Transverse colon (tissue), 4 donors: ENCODE data around the gene NBEA. TPM values are rescaled to one million over a fixed set of nuclear protein-coding genes. Genes with fewer than 3 reads are reported as not detected.
"Not testable (repeated sequence)": the region's sequence is repeated elsewhere in the genome, so short reads cannot be mapped to it uniquely, and the experiment has no call there.

Experiments used
- DNase-seq: peaks from one replicate; pipeline ENCODE4 v3.0.0-alpha.2; 2019
- H3K27ac ChIP-seq, 4 donors: fragments of 200-600 bp; sonication (generic); 2 replicates each; pipeline ENCODE4 v1.5.1; 2016 to 2018; ENCODE audit warnings: inconsistent platforms in 4 of 4
- H3K27me3 ChIP-seq: fragments of 200-600 bp; sonication (generic); 2 replicates; pipeline ENCODE4 v1.5.1; 2017; ENCODE audit warnings: inconsistent platforms
- H3K36me3 ChIP-seq, 4 donors: fragments of 200-600 bp; sonication (generic); 2 replicates each; pipeline ENCODE4 v1.5.1; 2017 to 2019; ENCODE audit warnings: inconsistent platforms in 4 of 4
- H3K4me1 ChIP-seq, 4 donors: fragments of 200-600 bp; sonication (generic); 2 replicates each; pipeline ENCODE4 v1.5.1; 2017 to 2020; ENCODE audit warnings: inconsistent platforms in 4 of 4
- H3K4me3 ChIP-seq, 4 donors: fragments of 200-600 bp; sonication (generic); 1 replicate in 1 of 4; 2 replicates in 3 of 4; pipeline versions ENCODE4 v1.5.1 to v1.6.1; 2017 to 2019; ENCODE audit warnings: inconsistent platforms in 4 of 4
- H3K9me3 ChIP-seq, 2 donors: fragments of 200-600 bp; sonication (generic); 2 replicates each; pipeline ENCODE4 v1.5.1; 2017 to 2019; ENCODE audit warnings: inconsistent platforms in 2 of 2
- EP300 ChIP-seq: sonication (generic); formaldehyde crosslinking; IDR thresholded peaks from one replicate; pipeline ENCODE4 v1.6.1; 2017; ENCODE audit warnings: antibody characterized with exemption, low read depth
- POLR2A ChIP-seq: fragments of 450-650 bp; IDR thresholded peaks from one replicate; pipeline ENCODE4 v1.6.1; 2016; ENCODE audit warnings: antibody characterized with exemption, mild to moderate bottlenecking, moderate library complexity
- POLR2AphosphoS5 ChIP-seq, 3 donors: sonication (generic); formaldehyde crosslinking; IDR thresholded peaks; one replicate each; pipeline ENCODE4 v1.6.1; 2016; ENCODE audit warnings: antibody characterized with exemption in 3 of 3
- WGBS, 2 donors: methylation state at CpG; one replicate each; pipeline ENCODE4 v1.1.5; 2018; ENCODE audit warnings: low coverage in 1 of 2; 5-methylcytosine and 5-hydroxymethylcytosine counted together
- in situ Hi-C, 4 donors: fragments of 200-750 bp; cut with MboI; loops; one replicate each; pipeline versions ENCODE4 v1.15.0 to v1.15.1; 2017; ENCODE audit warnings: low sequenced_read_pairs in 3 of 4, low pct_ligation_motif_present in 1 of 4, low pct_unique_long_range_greater_than_20kb in 1 of 4
- intact Hi-C: fragments of 100-400 bp; cut with DNase I; formaldehyde crosslinking; loops from one replicate; pipeline ENCODE4 v1.15.1; 2023; ENCODE audit warnings: low total_unique reads
- total RNA-seq, 4 donors: library from RNA; depleted of rRNA; stranded (reverse); fragments of >200 nt; gene quantifications; one replicate each; pipeline ENCODE4 v1.1.0, GENCODE V29; 2016
- TF ChIP-seq, protein P1 (sequence below), 5 experiments: fragments of 200-600 bp in 3 of 5; fragments of 450-650 bp in 2 of 5; sonication (generic) in 3 of 5; IDR thresholded peaks; 1 replicate in 2 of 5; 2 replicates in 3 of 5; pipeline ENCODE4 v1.5.1; 2016 to 2017; ENCODE audit warnings: antibody characterized with exemption in 5 of 5, inconsistent platforms in 3 of 5, mild to moderate bottlenecking in 2 of 5, moderate library complexity in 1 of 5

Gene NBEA
- total RNA-seq, 4 donors from 2014 or later: 8.2 to 21.1 (median 12.5) TPM

DNA sequence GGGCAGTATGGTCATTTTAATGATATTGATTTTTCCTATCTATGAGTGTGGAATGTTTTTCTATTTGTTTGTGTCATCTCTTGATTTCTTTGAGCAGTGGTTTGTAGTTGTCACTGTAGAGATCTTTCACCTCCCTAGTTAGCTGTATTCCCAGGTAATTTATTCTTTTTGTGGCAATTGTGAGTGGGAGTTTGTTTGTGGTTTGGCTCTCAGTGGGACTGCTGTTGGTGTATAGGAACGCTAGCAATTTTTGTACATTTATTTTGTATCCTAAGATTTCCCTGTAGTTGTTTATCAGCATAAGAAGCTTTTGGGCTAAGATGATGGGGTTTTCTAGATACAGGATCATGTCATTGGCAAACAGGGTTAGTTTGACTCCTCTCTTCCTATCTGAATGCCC is 28.9 kb downstream of the NBEA start:
- intact Hi-C loops: no loop called here
- no peak for DNase-seq

DNA sequence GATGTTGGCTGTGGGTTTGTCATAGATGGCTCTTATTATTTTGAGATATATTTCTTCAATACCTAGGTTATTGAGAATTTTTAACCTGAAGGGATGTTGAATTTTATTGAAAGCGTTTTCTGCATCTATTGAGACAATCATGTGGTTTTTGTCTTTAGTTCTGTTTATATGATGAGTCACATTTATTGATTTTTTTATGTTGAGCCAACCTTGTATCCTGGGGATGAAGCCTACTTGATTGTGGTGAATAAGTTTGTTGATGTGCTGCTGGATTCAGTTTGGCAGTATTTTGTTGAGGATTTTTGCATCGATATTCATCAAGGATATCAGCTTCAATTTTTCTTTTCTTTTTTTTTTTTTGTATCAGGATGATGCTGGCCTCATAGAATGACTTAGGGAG is 29.4 kb downstream of the NBEA start:
- peaks cover 8 to 11% of the 10 kb centered on the region in 2 donors for H3K9me3 ChIP-seq
- no peak for TF ChIP-seq POLR2AphosphoS5 (IDR thresholded peaks at IDR 0.05)
- TF ChIP-seq POLR2A: no peak
- TF ChIP-seq, protein P1, sequence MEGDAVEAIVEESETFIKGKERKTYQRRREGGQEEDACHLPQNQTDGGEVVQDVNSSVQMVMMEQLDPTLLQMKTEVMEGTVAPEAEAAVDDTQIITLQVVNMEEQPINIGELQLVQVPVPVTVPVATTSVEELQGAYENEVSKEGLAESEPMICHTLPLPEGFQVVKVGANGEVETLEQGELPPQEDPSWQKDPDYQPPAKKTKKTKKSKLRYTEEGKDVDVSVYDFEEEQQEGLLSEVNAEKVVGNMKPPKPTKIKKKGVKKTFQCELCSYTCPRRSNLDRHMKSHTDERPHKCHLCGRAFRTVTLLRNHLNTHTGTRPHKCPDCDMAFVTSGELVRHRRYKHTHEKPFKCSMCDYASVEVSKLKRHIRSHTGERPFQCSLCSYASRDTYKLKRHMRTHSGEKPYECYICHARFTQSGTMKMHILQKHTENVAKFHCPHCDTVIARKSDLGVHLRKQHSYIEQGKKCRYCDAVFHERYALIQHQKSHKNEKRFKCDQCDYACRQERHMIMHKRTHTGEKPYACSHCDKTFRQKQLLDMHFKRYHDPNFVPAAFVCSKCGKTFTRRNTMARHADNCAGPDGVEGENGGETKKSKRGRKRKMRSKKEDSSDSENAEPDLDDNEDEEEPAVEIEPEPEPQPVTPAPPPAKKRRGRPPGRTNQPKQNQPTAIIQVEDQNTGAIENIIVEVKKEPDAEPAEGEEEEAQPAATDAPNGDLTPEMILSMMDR (IDR thresholded peaks at IDR 0.05): no peak
- TF ChIP-seq EP300: no peak
- DNase-seq: no peak
- in situ Hi-C loops: no loop called here
- WGBS, 2 donors: 79 to 81% methylated on average over 2 of the region's 2 CpGs
- intact Hi-C loops: no loop called here
- H3K4me3 ChIP-seq: no peak overlapping the region
- H3K27me3 ChIP-seq: no peaks in the 10 kb centered on the region
- H3K36me3 ChIP-seq: no peaks in the 10 kb centered on the region
- peaks cover 0 to 10% (median 5%) of the 10 kb centered on the region in 4 donors for H3K4me1 ChIP-seq
- H3K27ac ChIP-seq: no peak overlapping the region

More for the DNA sequence above, 28.9 kb downstream of the NBEA start:
- Histone ChIP-seq H3K9me3 (peaks cover 8 to 11% of the 10 kb centered on the region in 2 donors), H3K4me3 (no peak overlapping the region), H3K4me1 (peaks cover 0 to 10% (median 5%) of the 10 kb centered on the region in 4 donors), H3K36me3 (no peaks in the 10 kb centered on the region), H3K27ac (no peak overlapping the region), H3K27me3 (no peaks in the 10 kb centered on the region)
- TF ChIP-seq POLR2AphosphoS5 (IDR thresholded peaks at IDR 0.05) (no peak), EP300 (no peak), POLR2A (no peak)
- TF ChIP-seq, protein P1 (IDR thresholded peaks at IDR 0.05): no peak
- 0 to 42% methylated on average over 1 of the region's 1 CpG for WGBS, 2 donors
- in situ Hi-C loops: no loop called here

DNA sequence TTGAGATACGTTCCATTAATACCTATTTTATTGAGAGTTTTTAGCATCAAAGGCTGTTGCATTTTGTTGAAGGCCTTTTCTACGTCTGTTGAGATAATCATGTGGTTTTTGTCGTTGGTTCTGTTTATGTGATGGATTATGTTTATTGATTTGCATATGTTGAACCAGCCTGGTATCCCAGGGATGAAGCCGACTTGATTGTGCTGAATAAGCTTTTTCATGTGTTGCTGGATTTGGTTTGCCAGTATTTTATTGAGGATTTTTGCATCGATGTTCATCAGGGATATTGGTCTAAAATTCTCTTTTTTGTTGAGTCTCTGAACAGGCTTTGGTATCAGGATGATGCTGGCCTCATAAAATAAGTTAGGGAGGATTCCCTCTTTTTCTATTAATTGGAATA is 43.1 kb downstream of the NBEA start:
- H3K36me3 ChIP-seq, H3K27me3 ChIP-seq, H3K4me3 ChIP-seq, DNase-seq, in situ Hi-C loops, H3K4me1 ChIP-seq, H3K27ac ChIP-seq, intact Hi-C loops: not testable (repeated sequence)
- peaks cover 0 to 15% of the 10 kb centered on the region in 2 donors for H3K9me3 ChIP-seq
- 62 to 83% methylated on average over 5 of the region's 5 CpGs for WGBS, 2 donors

DNA sequence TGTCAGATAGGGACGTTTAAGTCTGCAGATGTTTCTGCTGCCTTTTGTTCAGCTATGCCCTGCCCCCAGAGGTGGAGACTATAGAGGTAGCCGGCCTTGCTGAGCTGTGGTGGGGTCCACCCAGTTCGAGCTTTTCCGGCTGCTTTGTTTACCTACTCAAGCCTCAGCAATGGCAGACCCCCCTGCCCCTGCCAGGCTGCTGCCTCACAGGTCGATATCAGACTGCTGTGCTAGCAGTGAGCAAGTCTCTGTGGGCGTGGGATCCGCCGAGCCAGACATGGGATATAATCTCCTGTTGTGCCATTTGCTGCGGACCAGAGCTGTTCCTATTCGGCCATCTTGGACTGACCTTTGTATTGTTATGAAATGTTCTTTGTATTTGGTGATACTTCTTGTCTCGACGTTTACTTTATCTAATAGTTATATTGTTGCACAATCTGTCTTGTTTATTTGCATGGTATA is 46.3 kb downstream of the NBEA start:
- H3K4me1 ChIP-seq: no peaks in the 10 kb centered on the region
- no peak for DNase-seq
- no peak overlapping the region for H3K4me3 ChIP-seq
- no peaks in the 10 kb centered on the region for H3K36me3 ChIP-seq
- in situ Hi-C loops: no loop called here
- TF ChIP-seq EP300: no peak
- TF ChIP-seq POLR2A: no peak
- TF ChIP-seq POLR2AphosphoS5 (IDR thresholded peaks at IDR 0.05): no peak
- TF ChIP-seq, protein P1 (IDR thresholded peaks at IDR 0.05): no peak
- WGBS, 2 donors: 90 to 94% methylated on average over 5 to 8 of the region's 12 CpGs
- H3K9me3 ChIP-seq: peaks cover 0 to 21% of the 10 kb centered on the region in 2 donors
- no peaks in the 10 kb centered on the region for H3K27me3 ChIP-seq
- intact Hi-C loops: no loop called here
- H3K27ac ChIP-seq: no peak overlapping the region
